Osteocyte (in vitro differentiated cells): Measurements from ENCODE around the gene PPM1L. TPM values are rescaled to one million over a fixed set of nuclear protein-coding genes. Genes with fewer than 3 reads are reported as not detected.
"Not testable (repeated sequence)": the region's sequence is repeated elsewhere in the genome, so short reads cannot be mapped to it uniquely, and the experiment has no call there.

Experiments used
- DNase-seq: peaks from one replicate; pipeline ENCODE4 v3.0.0; 2021; ENCODE audit warnings: mixed read lengths; ENCODE audit not compliant: unreplicated experiment; ENCODE audit errors: extremely low spot score
- H3K27ac Mint-ChIP-seq: one replicate; pipeline ENCODE4 v1.8.0; 2021; ENCODE audit warnings: mild to moderate bottlenecking, mixed read lengths; ENCODE audit not compliant: unreplicated experiment
- H3K27me3 Mint-ChIP-seq: one replicate; pipeline ENCODE4 v1.8.0; 2021; ENCODE audit warnings: mixed read lengths; ENCODE audit not compliant: unreplicated experiment
- H3K36me3 Mint-ChIP-seq: one replicate; pipeline ENCODE4 v1.8.0; 2021; ENCODE audit warnings: mixed read lengths; ENCODE audit not compliant: unreplicated experiment
- H3K4me1 Mint-ChIP-seq: one replicate; pipeline ENCODE4 v1.8.0; 2021; ENCODE audit warnings: mixed read lengths; ENCODE audit not compliant: unreplicated experiment
- H3K4me3 Mint-ChIP-seq: one replicate; pipeline ENCODE4 v1.8.0; 2021; ENCODE audit warnings: mild to moderate bottlenecking, moderate library complexity, mixed read lengths; ENCODE audit not compliant: unreplicated experiment
- H3K9me3 Mint-ChIP-seq: one replicate; pipeline ENCODE4 v1.8.0; 2021; ENCODE audit warnings: mixed read lengths; ENCODE audit not compliant: unreplicated experiment
- total RNA-seq: library from RNA; stranded (reverse); gene quantifications from 2 replicates; pipeline ENCODE4 v1.2.1, GENCODE V29; 2021
- TF ChIP-seq, protein P1 (sequence below): fragments of 200-600 bp; sonication (generic); IDR thresholded peaks from 2 replicates; pipeline ENCODE4 v1.5.0; 2021; ENCODE audit warnings: antibody characterized with exemption, mild to moderate bottlenecking, moderate library complexity

PPM1L gene
- total RNA-seq, 1 donor from 2014 or later, result 9.1 TPM

DNA sequence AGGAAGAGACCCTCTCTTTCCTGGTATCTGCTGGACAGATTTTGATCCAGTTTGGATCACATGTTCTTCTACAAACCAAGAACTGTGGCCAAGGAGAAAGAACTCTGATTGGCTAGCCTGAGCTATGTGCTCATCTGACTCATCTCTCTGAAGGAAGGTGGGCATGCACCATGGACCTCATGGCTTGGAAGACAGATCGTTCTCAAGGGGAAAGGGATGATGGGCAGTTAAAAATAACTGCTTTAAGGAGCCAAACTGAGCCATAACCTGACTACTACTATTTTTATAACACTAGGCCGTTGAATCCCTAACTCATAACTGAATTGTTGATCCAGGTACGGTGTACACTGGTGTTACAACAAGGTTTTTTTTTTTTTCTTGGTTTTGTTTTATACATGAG is 236.7 kb downstream of the PPM1L start:
- H3K4me1 Mint-ChIP-seq, result no peaks in the 10 kb centered on the region
- no peak overlapping the region for H3K4me3 Mint-ChIP-seq
- TF ChIP-seq, protein P1, sequence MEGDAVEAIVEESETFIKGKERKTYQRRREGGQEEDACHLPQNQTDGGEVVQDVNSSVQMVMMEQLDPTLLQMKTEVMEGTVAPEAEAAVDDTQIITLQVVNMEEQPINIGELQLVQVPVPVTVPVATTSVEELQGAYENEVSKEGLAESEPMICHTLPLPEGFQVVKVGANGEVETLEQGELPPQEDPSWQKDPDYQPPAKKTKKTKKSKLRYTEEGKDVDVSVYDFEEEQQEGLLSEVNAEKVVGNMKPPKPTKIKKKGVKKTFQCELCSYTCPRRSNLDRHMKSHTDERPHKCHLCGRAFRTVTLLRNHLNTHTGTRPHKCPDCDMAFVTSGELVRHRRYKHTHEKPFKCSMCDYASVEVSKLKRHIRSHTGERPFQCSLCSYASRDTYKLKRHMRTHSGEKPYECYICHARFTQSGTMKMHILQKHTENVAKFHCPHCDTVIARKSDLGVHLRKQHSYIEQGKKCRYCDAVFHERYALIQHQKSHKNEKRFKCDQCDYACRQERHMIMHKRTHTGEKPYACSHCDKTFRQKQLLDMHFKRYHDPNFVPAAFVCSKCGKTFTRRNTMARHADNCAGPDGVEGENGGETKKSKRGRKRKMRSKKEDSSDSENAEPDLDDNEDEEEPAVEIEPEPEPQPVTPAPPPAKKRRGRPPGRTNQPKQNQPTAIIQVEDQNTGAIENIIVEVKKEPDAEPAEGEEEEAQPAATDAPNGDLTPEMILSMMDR, result no peak
- no peak for DNase-seq
- H3K36me3 Mint-ChIP-seq, result no peaks in the 10 kb centered on the region
- no peaks in the 10 kb centered on the region for H3K9me3 Mint-ChIP-seq
- peaks cover 3% of the 10 kb centered on the region for H3K27me3 Mint-ChIP-seq
- no peak overlapping the region for H3K27ac Mint-ChIP-seq

GRCh38 chr3:160996811-160997210 is 240.8 kb downstream of the PPM1L start:
- no peaks in the 10 kb centered on the region for H3K36me3 Mint-ChIP-seq
- no peak overlapping the region for H3K27ac Mint-ChIP-seq
- no peak overlapping the region for H3K4me3 Mint-ChIP-seq
- no peaks in the 10 kb centered on the region for H3K9me3 Mint-ChIP-seq
- TF ChIP-seq, protein P1, result no peak
- no peak for DNase-seq
- peaks cover 3% of the 10 kb centered on the region for H3K27me3 Mint-ChIP-seq
- H3K4me1 Mint-ChIP-seq, result no peaks in the 10 kb centered on the region

DNA sequence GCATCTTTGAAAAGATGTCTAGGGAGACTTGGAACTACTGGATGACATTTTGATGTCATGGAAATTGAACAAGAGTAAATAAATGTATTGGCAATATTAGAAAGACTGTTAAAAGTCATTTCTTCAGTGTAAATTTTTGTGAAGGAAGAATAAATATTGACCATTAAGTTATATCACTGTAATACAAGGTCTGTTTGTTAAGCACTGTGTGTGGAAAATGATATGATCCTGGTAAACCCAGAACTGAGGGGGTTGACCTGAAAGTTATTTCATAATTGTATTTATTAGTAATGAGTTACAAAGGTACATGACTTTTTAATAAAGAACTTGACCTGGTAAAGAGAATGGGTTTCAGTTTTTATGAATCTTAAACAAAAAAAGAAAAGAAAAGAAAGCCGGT is 242.6 kb downstream of the PPM1L start:
- no peak overlapping the region for H3K4me3 Mint-ChIP-seq
- H3K9me3 Mint-ChIP-seq, result no peaks in the 10 kb centered on the region
- peaks cover 3% of the 10 kb centered on the region for H3K27me3 Mint-ChIP-seq
- no peak overlapping the region for H3K27ac Mint-ChIP-seq
- no peaks in the 10 kb centered on the region for H3K36me3 Mint-ChIP-seq
- TF ChIP-seq, protein P1, result no peak
- no peak for DNase-seq
- no peaks in the 10 kb centered on the region for H3K4me1 Mint-ChIP-seq

DNA sequence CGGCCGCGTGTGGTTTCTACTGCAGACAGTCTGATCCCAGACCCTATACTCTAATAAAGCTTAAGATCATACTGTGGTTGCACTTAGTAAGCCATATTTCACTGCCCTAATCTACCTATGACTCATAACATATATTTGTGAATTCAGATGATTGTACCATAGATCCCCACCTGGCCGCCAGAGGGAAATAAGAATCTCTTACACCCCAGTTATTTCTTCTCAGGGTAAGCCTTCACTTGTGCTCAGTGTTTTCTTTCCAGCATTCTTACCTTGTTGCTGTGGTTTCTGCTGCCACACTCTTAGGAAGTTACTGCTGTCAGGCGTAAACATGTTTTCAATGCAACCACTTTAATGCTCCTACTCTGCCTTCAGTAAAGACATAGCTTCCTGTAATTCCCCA is 243.2 kb downstream of the PPM1L start:
- Mint-ChIP-seq H3K4me1 (no peaks in the 10 kb centered on the region), H3K27me3 (peaks cover 3% of the 10 kb centered on the region), H3K4me3 (no peak overlapping the region), H3K36me3 (no peaks in the 10 kb centered on the region), H3K27ac (no peak overlapping the region), H3K9me3 (no peaks in the 10 kb centered on the region)
- no peak for DNase-seq
- TF ChIP-seq, protein P1, result no peak

DNA sequence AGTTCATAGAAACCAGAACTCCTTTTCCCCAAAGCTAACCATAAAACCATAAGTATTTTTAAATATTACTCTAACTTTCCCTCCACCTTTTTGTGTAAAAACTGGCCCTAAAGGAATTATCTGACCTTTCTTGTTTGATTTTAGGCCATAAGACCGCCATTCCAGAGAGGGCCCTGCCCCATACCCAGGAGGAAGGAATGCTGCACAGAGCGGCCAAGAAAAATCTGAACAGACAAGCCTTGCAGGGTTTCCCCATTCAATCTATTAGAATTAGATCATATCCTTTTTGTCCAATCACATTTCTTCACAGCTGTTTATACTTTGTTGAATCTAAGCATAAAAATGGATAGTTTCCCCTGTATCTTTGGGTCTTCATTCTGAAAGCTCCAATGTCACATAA is 252.1 kb downstream of the PPM1L start:
- Mint-ChIP-seq H3K4me3 (no peak overlapping the region), H3K9me3 (peaks cover 4% of the 10 kb centered on the region), H3K36me3 (no peaks in the 10 kb centered on the region), H3K27ac (no peak overlapping the region), H3K4me1 (no peaks in the 10 kb centered on the region), H3K27me3 (no peaks in the 10 kb centered on the region)
- no peak for DNase-seq
- TF ChIP-seq, protein P1, result no peak

DNA sequence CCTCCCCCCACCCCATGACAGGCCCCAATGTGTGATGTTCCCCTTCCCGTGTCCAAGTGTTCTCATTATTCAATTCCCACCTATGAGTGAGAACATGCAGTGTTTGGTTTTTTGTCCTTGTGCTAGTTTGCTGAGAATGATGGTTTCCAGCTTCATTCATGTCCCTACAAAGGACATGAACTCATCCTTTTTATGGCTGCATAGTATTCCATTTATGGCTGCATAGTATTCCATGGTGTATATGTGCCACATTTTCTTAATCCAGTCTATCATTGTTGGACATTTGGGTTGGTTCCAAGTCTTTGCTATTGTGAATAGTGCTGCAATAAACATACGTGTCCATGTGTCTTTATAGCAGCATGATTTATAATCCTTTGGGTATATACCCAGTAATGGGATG is 254.1 kb downstream of the PPM1L start:
- H3K9me3 Mint-ChIP-seq, H3K27me3 Mint-ChIP-seq, H3K4me1 Mint-ChIP-seq, H3K4me3 Mint-ChIP-seq, DNase-seq, H3K27ac Mint-ChIP-seq, H3K36me3 Mint-ChIP-seq: not testable (repeated sequence)
